AG08395 (cell line): Measurements from ENCODE around the gene COL20A1.

Experiments
- DNase-seq: peaks from one replicate; pipeline ENCODE4 v3.0.0; 2012; ENCODE audit warnings: mixed read lengths, low spot score

Gene COL20A1

DNA sequence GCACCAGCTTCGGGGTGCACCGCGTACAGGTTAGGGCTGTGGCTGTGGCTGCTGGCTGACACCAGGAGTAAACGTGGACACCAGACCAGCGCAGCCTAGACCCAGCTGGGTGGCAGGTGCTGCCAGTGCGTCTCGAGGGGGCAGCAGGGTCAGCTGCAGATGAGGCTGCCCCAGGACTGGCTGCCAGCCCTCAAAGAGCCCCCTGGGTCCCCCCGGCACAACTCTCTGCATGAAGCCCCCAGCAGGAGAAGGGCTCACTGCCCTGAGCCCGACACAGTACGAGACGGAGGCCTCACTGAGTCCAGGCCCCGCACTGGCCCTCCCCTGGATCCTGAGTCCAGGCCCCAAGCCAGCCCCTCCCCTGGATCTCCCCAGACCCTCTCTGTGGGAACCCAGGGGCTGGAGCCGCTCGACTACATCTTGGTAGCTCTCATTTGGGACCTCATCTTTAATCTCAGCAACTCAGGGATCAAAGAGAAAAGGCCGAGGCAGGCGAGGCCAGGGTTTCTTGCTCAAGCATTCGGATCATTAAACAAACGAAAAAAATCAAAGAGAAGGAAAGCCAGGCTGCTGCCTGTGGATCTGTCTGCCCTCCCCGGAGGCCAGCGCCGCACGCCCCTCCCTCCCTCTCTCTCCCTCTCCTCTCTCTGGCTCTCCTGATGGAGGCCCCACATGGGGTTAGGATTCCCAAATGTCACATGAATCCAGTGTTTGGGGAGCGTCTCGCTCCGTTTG is 31.8 kb upstream of the COL20A1 start:
- DNase-seq = no peak

GRCh38 chr20:63261795-63262528 is 31.0 kb upstream of the COL20A1 start:
- DNase-seq = no peak

GRCh38 chr20:63262836-63263235 is 30.1 kb upstream of the COL20A1 start:
- no peak for DNase-seq

- no peak for DNase-seq
Observed at GRCh38 chr20:63264000-63264399, 29.0 kb upstream of the COL20A1 start.

DNA sequence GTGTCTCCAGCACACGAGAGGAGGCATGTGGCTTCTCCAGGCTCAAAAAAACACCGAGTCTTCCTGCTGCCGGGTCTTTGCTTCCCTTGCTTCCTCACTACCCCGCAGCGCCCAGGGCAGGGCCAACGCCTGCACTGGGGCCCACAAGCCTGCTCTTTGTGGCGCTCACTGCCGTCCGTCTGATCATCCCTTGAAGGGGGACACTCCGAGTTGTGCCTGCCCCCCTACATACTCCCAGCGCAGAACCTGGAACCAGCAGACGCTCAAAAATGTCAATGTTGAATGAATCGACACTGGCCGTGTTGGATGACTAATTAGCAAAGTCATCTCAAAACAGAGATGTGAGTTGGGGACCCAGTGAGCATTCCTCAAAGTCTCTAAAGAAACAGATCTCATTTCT is 28.5 kb upstream of the COL20A1 start:
- no peak for DNase-seq

DNA sequence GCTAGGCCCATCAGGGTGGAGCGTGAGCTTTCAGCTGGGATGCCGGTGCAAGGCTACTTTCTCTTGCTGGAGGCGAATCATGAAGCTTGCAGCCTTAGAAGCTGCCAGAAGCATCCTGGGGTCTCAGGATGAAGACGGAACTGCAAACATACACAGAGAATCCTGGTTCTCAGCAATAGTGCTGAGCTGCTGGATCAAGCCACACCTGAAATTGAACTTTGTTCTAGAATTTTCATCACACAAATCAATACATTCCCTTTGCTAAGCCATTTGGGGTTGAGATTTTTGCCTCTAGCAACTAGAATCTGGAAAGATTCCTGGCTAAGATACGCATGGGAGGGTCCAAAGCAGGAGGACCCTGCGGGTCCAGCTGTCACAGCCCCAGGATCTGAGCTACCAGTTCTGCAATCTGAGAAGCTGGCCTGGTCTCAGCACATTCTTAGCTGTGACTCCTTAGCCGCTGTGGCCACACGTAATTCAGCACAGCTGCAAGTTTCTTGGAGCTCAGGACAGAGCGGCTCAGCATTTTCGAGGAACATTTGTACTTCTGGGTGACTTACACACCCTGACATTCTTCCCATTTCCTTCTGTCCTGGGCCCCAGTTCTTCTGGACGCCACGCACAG is 27.0 kb upstream of the COL20A1 start:
- peak; percentile 88 for DNase-seq

- no peak for DNase-seq
Observed at GRCh38 chr20:63267691-63268090, 25.3 kb upstream of the COL20A1 start.

DNA sequence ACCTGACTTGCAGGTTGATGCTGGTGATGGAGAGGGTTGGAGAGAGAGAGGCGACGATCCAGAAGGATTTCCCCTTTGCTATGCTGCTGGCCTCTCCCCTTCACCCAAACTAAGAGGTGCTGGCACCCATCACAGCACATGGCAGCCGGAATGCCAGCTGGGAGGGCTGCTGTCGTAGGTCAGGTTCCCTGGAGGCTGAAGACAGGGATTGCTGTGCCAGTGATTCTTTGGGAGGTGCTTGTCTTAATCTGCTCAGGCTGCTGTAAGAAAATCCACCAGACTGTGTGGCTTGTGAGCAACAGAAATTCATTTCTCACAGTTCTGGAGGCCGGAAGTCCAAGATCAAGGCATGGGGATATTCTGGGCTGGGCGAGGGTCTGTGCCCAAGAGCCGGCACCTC is 24.7 kb upstream of the COL20A1 start:
- no peak for DNase-seq

GRCh38 chr20:63268671-63269439 is 24.1 kb upstream of the COL20A1 start:
- no peak for DNase-seq

DNA sequence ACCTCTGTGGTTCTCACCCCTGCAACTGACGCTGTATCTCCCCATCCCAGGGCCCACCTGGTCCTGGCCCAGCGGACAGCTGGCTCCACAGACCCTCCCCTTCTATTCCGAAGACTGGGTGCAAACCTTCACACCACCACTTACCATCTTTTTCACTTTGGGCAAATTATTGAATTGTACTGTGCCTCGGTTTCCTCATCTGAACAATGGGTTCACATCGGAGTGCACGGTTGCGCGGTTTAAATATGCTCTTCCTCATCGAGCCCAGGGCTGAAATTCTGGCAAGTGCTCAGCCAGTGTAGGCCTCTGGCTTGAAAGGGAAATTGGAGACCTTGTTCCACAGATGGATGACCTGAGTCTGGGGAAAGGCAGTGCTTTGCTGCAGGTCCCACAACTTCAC is 23.3 kb upstream of the COL20A1 start:
- no peak for DNase-seq

GRCh38 chr20:63270606-63271325 is 22.2 kb upstream of the COL20A1 start:
- no peak for DNase-seq

DNA sequence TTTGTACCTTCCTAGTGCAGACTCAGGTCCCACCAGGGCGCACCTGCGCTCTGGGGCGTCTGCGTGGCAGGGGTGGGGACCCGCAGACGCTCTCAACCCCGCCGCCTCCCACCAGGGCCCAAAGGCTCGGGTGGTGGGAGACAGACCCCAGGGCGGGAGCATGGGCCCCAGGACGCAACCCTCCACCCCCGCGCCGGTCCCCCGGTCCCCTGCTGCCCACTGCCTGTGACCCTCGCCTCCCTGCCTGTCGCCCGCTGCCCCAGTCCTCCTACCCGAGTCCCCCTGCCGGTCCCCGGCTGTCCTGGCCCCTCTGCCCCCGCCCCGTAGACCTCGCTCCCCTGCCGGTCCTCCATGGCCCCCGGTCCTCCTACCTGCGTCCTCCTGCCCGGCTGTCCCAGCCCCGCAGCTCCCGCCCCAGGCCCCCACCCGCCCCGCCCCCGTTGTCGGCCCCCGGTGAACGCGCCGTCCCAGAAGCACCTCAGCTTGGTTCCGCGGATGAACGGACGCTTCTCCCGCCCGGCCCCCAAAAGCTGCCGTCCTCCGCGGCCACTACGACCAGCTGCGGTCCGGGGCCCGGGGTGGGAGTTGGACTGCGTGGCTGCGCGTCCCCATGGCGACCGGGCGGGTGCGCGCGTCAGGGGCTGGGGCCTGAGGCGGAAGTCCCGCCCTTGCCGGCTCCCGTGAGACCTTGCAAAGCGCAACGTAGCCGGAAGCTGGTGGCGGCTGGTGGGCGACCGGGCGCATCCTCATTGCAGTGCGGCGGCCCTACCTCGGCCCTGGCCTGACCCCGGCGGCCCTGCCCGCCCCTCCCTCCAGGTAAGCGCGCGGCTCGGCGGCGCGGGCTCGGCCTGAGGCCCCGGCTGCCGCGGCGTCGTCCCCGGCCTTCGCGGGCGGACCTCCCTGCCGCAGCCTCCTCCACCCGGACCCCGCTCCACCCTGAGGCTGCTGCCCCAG is 20.6 kb upstream of the COL20A1 start, which contains the start of gene ARFGAP1:
ARFGAP1 (plus strand) TSS at position 709 of the 954 bp plus-strand sequence. CDS start 2,768 bp downstream, outside the sequence.
- DNase-seq = peak; percentile 97

DNA sequence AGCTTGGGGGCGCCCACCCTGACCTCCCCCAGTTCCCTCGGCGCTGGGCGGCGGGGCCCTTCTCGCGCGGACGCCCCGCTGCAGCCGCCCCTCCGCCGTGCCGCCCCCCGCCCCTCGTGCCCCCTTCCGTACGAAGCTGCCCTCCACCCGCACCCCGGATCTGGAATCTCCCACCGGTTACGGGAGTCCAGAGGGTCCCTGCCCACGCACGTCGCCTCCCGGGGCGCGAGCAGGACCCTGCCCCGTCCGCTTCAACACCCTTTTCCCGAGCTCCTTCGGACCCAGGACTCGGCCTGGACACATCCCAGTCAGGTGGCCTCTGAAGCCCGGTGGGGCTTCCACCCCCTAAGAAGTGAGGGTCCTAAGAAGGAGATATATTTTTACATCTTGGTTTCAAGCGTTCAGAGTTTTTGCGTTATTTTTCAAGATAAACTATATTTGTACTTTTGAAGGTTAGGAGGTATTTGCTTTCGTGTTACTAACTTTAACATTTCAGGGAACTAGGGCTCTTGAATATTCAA is 19.9 kb upstream of the COL20A1 start:
- DNase-seq = no peak

DNA sequence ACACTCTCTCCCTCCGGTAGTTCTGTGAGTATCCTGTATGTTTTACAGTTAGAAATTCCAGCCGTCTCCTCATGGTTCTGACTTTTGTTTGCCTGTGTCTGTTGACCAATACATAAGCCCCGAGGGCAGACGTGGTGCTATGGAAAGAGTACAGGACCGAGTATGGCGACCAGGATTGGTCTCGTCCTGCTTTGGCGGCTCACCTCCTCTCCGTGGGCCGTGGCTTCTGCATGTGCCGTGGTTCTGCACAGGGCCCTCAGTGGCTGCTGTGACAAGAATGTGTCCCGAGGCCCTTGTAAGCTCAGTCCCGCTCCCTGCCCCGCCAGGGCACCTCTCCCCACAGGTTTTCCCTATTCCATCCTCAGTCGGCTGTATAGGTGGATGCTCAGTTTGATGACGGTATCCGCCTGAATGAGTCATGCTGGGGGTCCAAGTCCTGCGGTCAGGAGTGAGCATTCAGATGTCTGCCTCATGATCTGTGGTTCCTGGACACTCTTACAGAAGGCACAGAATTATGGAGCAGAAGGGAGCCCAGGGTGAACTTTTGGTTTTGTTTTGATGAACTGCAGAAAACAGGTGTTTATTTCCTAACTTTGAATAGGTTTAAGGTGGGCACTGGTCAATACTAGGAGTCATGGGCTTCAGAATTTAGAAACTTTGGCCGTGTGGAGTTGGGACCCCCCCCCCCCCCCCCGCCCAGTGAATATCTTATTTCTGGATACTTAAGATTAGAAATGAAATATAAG is 19.2 kb upstream of the COL20A1 start:
- DNase-seq = peak; percentile 79

DNA sequence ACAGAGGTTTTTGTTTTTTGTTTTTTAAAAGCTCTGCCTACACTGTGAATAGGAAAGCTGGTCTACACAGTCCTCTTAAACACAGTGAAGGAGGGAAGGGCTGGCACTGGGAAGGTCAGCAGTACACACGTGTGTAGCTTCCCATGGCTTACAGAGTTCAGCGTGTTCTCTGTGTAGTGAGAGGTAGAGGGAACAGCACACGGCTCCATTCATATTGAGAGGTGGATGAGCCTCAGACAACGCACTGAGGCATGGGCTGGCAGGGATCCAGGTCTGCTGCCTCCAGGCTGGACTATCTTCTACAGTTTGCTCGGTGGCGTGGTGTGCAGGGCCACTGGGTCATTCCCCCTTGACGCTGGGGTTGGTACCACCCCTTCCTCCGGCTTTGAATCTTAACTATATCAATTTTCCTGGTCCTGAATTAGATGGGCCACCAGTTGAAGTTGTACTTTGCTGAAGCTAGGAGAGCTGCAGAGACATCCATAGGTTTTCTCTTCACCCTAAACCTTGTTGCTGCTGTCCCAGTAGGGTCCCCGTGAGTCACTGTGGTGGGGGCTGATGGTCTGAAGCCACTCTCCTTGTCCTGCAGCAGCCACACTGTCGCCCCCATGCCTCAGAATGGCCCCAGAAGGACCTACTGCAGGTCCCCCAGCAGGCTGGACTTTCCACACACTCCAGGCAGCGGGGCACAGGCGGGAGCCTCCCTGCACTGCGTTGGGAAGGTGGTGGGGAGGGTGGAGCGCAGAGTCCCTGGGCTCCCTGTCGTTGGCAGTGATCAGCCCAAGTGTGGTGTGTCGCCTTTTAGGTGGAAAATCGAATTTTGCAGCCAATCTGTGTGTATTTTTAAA is 18.4 kb upstream of the COL20A1 start:
- DNase-seq = no peak

DNA sequence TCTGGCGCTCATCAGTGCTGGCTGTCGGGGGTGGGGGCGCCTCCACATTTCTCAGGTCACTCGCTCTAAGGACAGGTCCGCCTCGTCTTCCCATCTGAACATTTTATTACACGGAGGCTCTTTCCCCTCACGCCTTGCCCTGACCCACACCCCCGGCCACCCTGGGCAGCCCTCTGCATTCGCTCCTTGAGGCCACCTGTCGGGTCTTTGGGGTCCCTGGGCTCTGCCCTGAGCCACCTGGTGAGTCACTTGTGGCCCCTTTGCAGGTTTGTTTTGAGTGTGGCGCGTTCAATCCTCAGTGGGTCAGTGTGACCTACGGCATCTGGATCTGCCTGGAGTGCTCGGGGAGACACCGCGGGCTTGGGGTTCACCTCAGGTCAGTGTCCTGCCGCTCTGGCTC is 17.2 kb upstream of the COL20A1 start:
- DNase-seq = no peak

GRCh38 chr20:63276956-63277355 is 16.0 kb upstream of the COL20A1 start:
- DNase-seq = no peak

DNA sequence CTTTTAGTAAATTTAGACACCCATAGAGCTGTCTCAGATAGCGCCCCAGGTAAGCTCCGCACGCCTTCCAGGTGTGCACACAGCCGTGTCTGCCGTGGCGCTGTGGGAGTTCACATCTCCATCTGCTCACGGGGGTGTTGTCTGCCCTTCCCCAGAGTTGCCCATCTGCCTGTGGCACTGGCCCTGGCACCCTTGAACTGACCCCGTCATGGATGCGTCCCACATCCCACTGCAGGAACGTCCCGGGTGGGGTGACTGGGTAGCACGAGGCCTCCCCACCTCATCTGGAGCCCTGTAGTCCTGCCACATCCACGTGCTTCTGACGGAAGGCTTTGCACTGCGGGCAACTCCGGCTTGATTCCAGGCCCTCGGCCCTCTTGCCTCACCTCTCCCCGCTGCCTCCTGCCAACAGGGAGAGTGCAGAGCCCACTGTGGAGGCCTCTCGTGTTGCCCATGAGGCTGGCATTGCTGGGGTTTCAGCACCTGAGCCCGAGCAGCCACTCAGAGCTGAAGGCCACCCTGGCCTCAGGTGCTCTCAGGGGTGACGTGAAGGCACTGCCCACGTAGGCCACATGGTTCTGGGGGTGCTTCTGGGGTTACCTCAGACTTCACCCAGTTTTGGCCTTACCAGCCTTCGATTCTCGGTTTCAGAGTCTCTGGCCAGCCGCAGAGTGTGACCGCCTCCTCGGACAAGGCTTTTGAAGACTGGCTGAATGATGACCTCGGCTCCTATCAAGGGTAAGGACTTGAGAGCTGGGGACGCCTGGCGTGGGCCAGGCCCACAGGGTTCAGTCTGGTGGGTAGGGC is 15.3 kb upstream of the COL20A1 start:
- DNase-seq = no peak
